GM13977 (cell line): ENCODE measurements around the gene OR11H7.

Experiments
- DNase-seq: peaks from one replicate; pipeline ENCODE4 v3.0.0; 2012; ENCODE audit warnings: low spot score
- in situ Hi-C: fragments of 300-500 bp; cut with MboI; formaldehyde crosslinking; loops from one replicate; pipeline ENCODE4 v1.12.0; 2022; ENCODE audit warnings: low sequenced_read_pairs, low pct_unique_long_range_greater_than_20kb, mixed read lengths, inconsistent platforms; ENCODE audit not compliant: unreplicated experiment
- TF ChIP-seq, protein P1 (sequence below): IDR thresholded peaks from 2 replicates; pipeline ENCODE4 v1.5.1; 2012; ENCODE audit warnings: mild to moderate bottlenecking, control low read depth; ENCODE audit not compliant: insufficient read depth; ENCODE audit errors: extremely low read depth, missing control alignments

The OR11H7 gene

DNA sequence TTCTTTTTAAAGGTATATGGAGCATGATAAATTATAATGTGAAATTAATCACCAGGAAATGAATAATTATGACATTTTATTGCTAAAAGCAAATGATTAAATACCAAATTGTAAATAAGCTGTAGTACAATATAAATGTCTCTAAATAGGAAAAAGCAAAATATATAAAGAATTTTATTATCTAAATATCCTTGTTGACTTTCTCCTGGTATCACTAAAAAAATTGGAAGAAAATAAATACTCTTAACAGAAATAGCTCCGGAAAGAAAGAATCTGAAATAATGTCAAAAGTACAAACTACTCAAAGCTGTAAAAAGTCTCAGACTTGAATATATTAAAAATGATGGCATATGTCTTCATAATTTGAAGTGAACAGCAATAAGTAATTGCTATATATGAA is at the start of gene OR11H7:
OR11H7 (plus strand) TSS at position 301 of the 400 bp plus-strand sequence.
- DNase-seq: no peak
- in situ Hi-C loops: no loop called here
- TF ChIP-seq, protein P1, sequence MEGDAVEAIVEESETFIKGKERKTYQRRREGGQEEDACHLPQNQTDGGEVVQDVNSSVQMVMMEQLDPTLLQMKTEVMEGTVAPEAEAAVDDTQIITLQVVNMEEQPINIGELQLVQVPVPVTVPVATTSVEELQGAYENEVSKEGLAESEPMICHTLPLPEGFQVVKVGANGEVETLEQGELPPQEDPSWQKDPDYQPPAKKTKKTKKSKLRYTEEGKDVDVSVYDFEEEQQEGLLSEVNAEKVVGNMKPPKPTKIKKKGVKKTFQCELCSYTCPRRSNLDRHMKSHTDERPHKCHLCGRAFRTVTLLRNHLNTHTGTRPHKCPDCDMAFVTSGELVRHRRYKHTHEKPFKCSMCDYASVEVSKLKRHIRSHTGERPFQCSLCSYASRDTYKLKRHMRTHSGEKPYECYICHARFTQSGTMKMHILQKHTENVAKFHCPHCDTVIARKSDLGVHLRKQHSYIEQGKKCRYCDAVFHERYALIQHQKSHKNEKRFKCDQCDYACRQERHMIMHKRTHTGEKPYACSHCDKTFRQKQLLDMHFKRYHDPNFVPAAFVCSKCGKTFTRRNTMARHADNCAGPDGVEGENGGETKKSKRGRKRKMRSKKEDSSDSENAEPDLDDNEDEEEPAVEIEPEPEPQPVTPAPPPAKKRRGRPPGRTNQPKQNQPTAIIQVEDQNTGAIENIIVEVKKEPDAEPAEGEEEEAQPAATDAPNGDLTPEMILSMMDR: no peak

DNA sequence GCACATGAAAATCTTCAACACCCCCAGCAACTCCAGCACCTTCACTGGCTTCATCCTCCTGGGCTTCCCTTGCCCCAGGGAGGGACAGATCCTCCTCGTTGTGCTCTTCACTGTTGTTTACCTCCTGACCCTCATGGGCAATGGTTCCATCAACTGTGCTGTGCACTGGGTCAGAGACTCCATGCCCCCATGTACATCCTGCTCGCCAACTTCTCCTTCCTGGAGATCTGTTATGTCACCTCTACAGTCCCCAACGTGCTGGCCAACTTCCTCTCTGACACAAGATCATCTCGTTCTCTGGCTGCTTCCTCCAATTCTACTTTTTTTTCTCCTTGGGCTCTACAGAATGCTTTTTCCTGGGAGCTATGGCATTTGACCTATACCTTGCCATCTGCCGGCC is 49.6 kb upstream of the OR11H7 start:
- in situ Hi-C loops: no loop called here

DNA sequence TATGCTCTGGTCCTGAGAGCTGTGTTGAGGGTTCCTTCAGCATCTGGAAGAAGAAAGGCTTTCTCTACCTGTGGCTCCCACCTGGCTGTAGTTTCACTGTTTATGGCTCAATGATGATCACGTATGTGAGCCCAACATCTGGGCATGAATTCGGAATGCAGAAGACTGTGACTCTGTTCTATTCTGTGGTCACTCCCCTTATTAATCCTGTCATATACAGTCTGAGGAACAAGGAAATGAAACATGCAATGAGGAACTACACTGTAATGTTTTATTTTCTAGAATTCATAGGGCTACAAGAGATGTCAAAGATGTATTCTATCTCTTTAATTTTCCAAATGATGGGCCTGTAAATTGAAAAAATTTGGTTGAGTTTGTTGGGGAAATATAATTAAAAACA is 48.9 kb upstream of the OR11H7 start:
- in situ Hi-C loops: no loop called here
- TF ChIP-seq, protein P1: no peak

More for the DNA sequence above, 49.6 kb upstream of the OR11H7 start:
- DNase-seq: no peak
- TF ChIP-seq, protein P1: no peak

DNA sequence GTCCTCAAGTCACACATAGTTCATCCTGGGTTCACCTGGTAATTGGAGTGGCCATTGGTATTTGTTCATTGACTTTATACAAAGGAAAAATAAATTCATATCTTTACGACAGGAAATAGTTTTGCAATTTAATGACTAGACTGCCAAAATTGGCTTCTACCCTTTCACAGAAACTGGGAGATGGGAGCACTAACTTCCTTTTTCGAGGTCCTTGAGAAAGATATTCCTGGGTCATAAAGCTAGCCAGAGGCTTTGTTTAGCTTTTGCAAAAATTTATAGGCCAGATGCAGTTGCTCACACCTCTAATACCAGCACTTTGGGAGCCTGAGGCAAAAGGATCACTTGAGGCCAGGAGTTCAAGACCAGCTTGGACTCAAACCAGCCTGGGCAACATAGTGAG is 48.3 kb upstream of the OR11H7 start:
- in situ Hi-C loops: no loop called here
- TF ChIP-seq, protein P1: no peak
- no peak for DNase-seq

More for the DNA sequence above, 48.9 kb upstream of the OR11H7 start:
- DNase-seq: no peak

DNA sequence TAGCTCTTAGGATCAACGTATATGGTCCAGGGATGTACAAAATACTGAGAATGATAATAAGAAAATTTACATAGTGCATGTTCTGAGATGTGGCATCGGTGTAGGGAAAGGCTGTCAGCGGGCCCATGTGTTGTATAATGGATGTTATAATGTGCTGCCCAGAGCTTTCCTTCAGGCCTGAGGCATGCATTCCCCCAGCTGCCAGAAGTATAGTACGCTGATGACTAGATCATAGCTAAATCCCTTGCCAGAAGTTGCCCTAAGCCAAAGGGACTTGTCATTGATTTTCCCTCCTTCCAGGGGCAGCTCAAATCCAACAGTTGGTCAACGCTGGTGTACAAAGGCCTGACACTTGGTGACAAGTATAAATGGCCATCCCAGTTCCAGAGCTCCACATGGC is 44.6 kb upstream of the OR11H7 start:
- TF ChIP-seq, protein P1: no peak
- in situ Hi-C loops: no loop called here

DNA sequence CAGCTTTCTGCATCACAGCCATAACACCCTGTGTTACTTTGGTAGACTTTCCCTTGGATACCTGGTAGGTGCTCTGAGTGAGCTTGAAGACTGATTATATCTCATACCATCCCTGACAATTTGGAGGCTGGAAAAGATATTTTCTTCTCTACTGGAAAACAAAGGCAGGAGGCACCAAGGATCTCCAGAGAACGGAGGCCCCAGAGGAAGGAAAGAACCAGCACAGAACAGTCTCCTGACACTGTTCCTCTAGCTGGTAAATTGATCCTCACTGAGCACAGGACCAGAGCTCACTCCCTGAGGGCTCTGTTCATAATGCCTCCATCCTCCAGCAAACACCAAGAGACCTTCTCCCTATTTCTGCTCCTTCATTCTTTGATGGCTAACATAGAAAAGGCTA is 38.2 kb upstream of the OR11H7 start, which contains the start of gene OR11G2:
OR11G2 (plus strand) TSS at position 301 of the 400 bp plus-strand sequence. CDS start 6,542 bp downstream, outside the sequence.
- DNase-seq: no peak
- in situ Hi-C loops: no loop called here
- TF ChIP-seq, protein P1: no peak

More for the DNA sequence above, 44.6 kb upstream of the OR11H7 start:
- DNase-seq: no peak

DNA sequence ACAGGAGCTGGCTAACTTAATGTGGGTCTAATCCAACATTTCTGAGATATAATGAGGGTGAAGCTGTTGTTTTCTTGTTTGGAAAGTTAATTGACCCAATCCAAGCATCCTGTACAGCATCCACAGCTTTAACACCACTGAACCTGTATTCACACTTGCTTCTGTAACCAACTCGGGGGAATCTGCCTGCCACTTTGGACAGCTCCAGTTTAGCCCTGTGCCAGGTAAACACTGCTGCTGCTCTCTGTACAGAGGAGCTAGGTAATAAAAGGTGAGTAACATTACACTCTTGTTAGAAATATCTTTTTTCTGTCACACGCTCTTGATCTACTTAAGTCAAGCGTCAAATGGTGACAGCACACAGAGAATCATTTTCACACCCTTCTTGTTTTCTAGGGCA is 37.4 kb upstream of the OR11H7 start:
- TF ChIP-seq, protein P1: no peak
- no peak for DNase-seq
- in situ Hi-C loops: no loop called here
